B cell (primary cell): ENCODE data around the gene NDUFS3. TPM values are rescaled to one million over a fixed set of nuclear protein-coding genes. Genes with fewer than 3 reads are reported as not detected.
A peak's percentile ranks its signal among the peaks of the same experiment; 100 is the strongest.

ENCODE experiments used
- ATAC-seq: fragments of 200-7000 bp; cut with Tn5 transposase; one replicate; pipeline ENCODE4 v1.10.0; 2021; ENCODE audit warnings: low read depth, mild to moderate bottlenecking, moderate number of reproducible peaks, moderate library complexity
- CTCF ChIA-PET: fragments of 350-600 bp; sonication (Branson Sonifier 250); formaldehyde crosslinking; loops from one replicate; lab custom pipeline; 2021; ENCODE audit warnings: antibody characterized with exemption, inconsistent platforms; lab: Charles Lee
- POLR2A ChIA-PET: fragments of 350-600 bp; sonication (Branson Sonifier 250); formaldehyde crosslinking; loops from one replicate; lab custom pipeline; 2021; ENCODE audit warnings: antibody characterized with exemption; lab: Charles Lee
- DNase-seq: peaks from one replicate; pipeline ENCODE4 v3.0.0; 2013
- H2AFZ ChIP-seq: 2 replicates; pipeline ENCODE4 v1.6.1; 2012; ENCODE audit warnings: mild to moderate bottlenecking, low read depth, low read length; ENCODE audit not compliant: insufficient read depth, poor library complexity, severe bottlenecking
- H3K27ac ChIP-seq, 2 donors: 1 replicate in 1 of 2; 2 replicates in 1 of 2; pipeline ENCODE4 v1.5.1; 2012 to 2013; ENCODE audit warnings: low read length in 2 of 2, mild to moderate bottlenecking in 2 of 2, moderate library complexity in 1 of 2
- H3K27me3 ChIP-seq, 4 experiments: fragments of 200-600 bp in 1 of 4; sonication (generic) in 1 of 4; replicated peaks in 1 of 4; 1 replicate in 2 of 4; 2 replicates in 2 of 4; pipeline versions ENCODE4 v1.6.1 to v1.7.0; 2013 to 2016; ENCODE audit warnings: low read length in 3 of 4, mild to moderate bottlenecking in 2 of 4, mixed read lengths in 1 of 4, moderate library complexity in 1 of 4; ENCODE audit not compliant: insufficient read depth in 4 of 4, control insufficient read depth in 3 of 4; ENCODE audit errors: control extremely low read depth in 1 of 4
- H3K36me3 ChIP-seq, 2 experiments: replicated peaks in 1 of 2; 1 replicate in 1 of 2; 2 replicates in 1 of 2; pipeline versions ENCODE4 v1.6.1 to v1.7.1; 2013; ENCODE audit warnings: low read length in 1 of 2; ENCODE audit not compliant: insufficient read depth in 2 of 2, control insufficient read depth in 1 of 2; ENCODE audit errors: control extremely low read depth in 1 of 2, extremely low read depth in 1 of 2
- H3K4me1 ChIP-seq, 2 donors: fragments of 200-600 bp in 1 of 2; sonication (generic) in 1 of 2; 1 replicate in 1 of 2; 2 replicates in 1 of 2; pipeline versions ENCODE4 v1.5.1 to v1.6.1; 2013 to 2017; ENCODE audit warnings: low read length in 2 of 2; ENCODE audit not compliant: control insufficient read depth in 2 of 2, insufficient read depth in 2 of 2
- H3K4me2 ChIP-seq: replicated peaks from 2 replicates; pipeline ENCODE3; 2012; ENCODE audit warnings: mild to moderate bottlenecking, low read depth, low read length; ENCODE audit not compliant: poor library complexity, severe bottlenecking
- H3K4me3 ChIP-seq, 5 experiments: fragments of 200-600 bp in 1 of 5; sonication (generic) in 1 of 5; 1 replicate in 3 of 5; 2 replicates in 2 of 5; pipeline versions ENCODE4 v1.5.1 to v1.7.0; 2011 to 2016; ENCODE audit warnings: low read length in 4 of 5, mild to moderate bottlenecking in 4 of 5, low read depth in 2 of 5, control low read depth in 1 of 5, moderate library complexity in 1 of 5; ENCODE audit not compliant: insufficient read depth in 1 of 5; ENCODE audit errors: control extremely low read depth in 1 of 5, extremely low read depth in 1 of 5
- H3K79me2 ChIP-seq: fragments of 200-600 bp; sonication (generic); one replicate; pipeline ENCODE4 v1.6.0; 2016; ENCODE audit warnings: low read length; ENCODE audit not compliant: control insufficient read depth, insufficient read depth
- H3K9ac ChIP-seq: fragments of 200-600 bp; sonication (generic); 2 replicates; pipeline ENCODE4 v1.6.1; 2017; ENCODE audit warnings: mild to moderate bottlenecking, low read length, moderate library complexity
- H3K9me3 ChIP-seq, 3 donors: one replicate each; pipeline versions ENCODE4 v1.6.1 to v1.7.1; 2013; ENCODE audit warnings: low read length in 2 of 3; ENCODE audit not compliant: control insufficient read depth in 2 of 3, insufficient read depth in 1 of 3; ENCODE audit errors: control extremely low read depth in 1 of 3
- H4K20me1 ChIP-seq: 2 replicates; pipeline ENCODE4 v1.6.0; 2012; ENCODE audit warnings: mild to moderate bottlenecking, low read length; ENCODE audit not compliant: insufficient read depth, control insufficient read depth, poor library complexity, severe bottlenecking
- H3K27ac Mint-ChIP-seq: one replicate; pipeline ENCODE4 v1.8.0; 2021; ENCODE audit warnings: mixed read lengths
- H3K27me3 Mint-ChIP-seq: one replicate; pipeline ENCODE4 v1.8.0; 2021; ENCODE audit warnings: mixed read lengths
- H3K4me1 Mint-ChIP-seq: one replicate; pipeline ENCODE4 v1.8.0; 2021; ENCODE audit warnings: mixed read lengths
- H3K4me3 Mint-ChIP-seq: one replicate; pipeline ENCODE4 v1.8.0; 2021; ENCODE audit warnings: mixed read lengths
- H3K9me3 Mint-ChIP-seq: one replicate; pipeline ENCODE4 v1.8.0; 2022; ENCODE audit warnings: mixed read lengths; ENCODE audit not compliant: insufficient read depth
- CTCF ChIP-seq: fragments of 200-600 bp; IDR thresholded peaks from one replicate; pipeline ENCODE4 v1.8.0; 2022; ENCODE audit warnings: antibody characterized with exemption, mild to moderate bottlenecking
- EZH2 ChIP-seq: IDR thresholded peaks from 2 replicates; pipeline ENCODE4 v1.6.1; 2012; ENCODE audit warnings: borderline replicate concordance, low read depth, mild to moderate bottlenecking, moderate library complexity, low read length; ENCODE audit not compliant: insufficient read depth, poor library complexity, severe bottlenecking
- WGBS: methylation state at CpG from one replicate; pipeline ENCODE4 v1.1.5; 2013; ENCODE audit warnings: missing lambda C conversion rate; ENCODE audit not compliant: insufficient coverage; 5-methylcytosine and 5-hydroxymethylcytosine counted together
- intact Hi-C: fragments of 100-400 bp; cut with micrococcal nuclease; formaldehyde crosslinking; loops from one replicate; pipeline ENCODE4 v1.10.0; 2022
- polyA plus RNA-seq: library from polyadenylated mRNA; depleted of rRNA; stranded (reverse); fragments of >200 nt; gene quantifications from 2 replicates; pipeline ENCODE4 v1.2.3, GENCODE V29; 2012
- total RNA-seq, 2 donors: library from RNA; stranded (reverse); fragments of 120-200 nt in 1 of 2; gene quantifications; 1 replicate in 1 of 2; 2 replicates in 1 of 2; pipeline versions ENCODE4 v1.2.3 to v1.2.4, GENCODE V29; 2013 to 2022

The NDUFS3 gene
- total and polyA plus RNA-seq, 2 donors (not counting 1 experiment from before 2014, with no cell fraction given): 78.5 to 79.5 TPM

GRCh38 chr11:47566149-47566698 is 12.7 kb upstream of the NDUFS3 start:
- no peaks in the 10 kb centered on the region for H3K27me3 Mint-ChIP-seq
- Histone ChIP-seq H3K36me3 (peaks cover 0 to 14% of the 10 kb centered on the region in 2 experiments), H3K4me2 (peak overlapping the region; percentile 99), H3K4me3 (peak overlapping the region; percentile 59 to 90 (median 83)), H2AFZ (peak overlapping the region; percentile 99), H3K9ac (peak overlapping the region; percentile 97), H3K27me3 (no peaks in the 10 kb centered on the region), H3K9me3 (no peaks in the 10 kb centered on the region), H3K79me2 (peaks cover 66% of the 10 kb centered on the region), H3K4me1 (peaks cover 8 to 17% of the 10 kb centered on the region in 2 donors), H4K20me1 (no peaks in the 10 kb centered on the region), H3K27ac (peak overlapping the region; percentile 48 to 89)
- H3K4me1 Mint-ChIP-seq: peaks cover 20% of the 10 kb centered on the region
- POLR2A ChIA-PET: interaction anchor here (0.6 to 1.9 kb wide), 8 partner anchors 10 to 465 kb away, joined by 4 to 18 read pairs (median 5); partner anchors contain the start of genes DDB2, KBTBD4 and NDUFS3
- H3K9me3 Mint-ChIP-seq: no peaks in the 10 kb centered on the region
- CTCF ChIA-PET: interaction anchor here (0.7 to 2.5 kb wide), 3 partner anchors 12 to 988 kb away, joined by 3 to 19 read pairs (median 7); partner anchors contain the start of genes CELF1 and KBTBD4
- H3K4me3 Mint-ChIP-seq: peak overlapping the region; percentile 85
- TF ChIP-seq EZH2 (no peak), CTCF (no peak)
- WGBS: 12% methylated on average over 14 of the region's 17 CpGs
- peak overlapping the region; percentile 82 for H3K27ac Mint-ChIP-seq
- ATAC-seq: no peak
- intact Hi-C loops: no loop called here
- DNase-seq: no peak

GRCh38 chr11:47569646-47570045 is 9.2 kb upstream of the NDUFS3 start:
- Histone ChIP-seq H3K36me3 (peaks cover 0 to 47% of the 10 kb centered on the region in 2 experiments), H3K4me2 (no peak overlapping the region), H3K27me3 (no peaks in the 10 kb centered on the region), H3K27ac (no peak overlapping the region), H3K4me1 (peaks cover 8 to 14% of the 10 kb centered on the region in 2 donors), H4K20me1 (no peaks in the 10 kb centered on the region), H2AFZ (no peak overlapping the region), H3K4me3 (no peak overlapping the region), H3K9ac (no peak overlapping the region), H3K9me3 (no peaks in the 10 kb centered on the region), H3K79me2 (peaks cover 60% of the 10 kb centered on the region)
- H3K27me3 Mint-ChIP-seq: no peaks in the 10 kb centered on the region
- TF ChIP-seq CTCF (no peak), EZH2 (no peak)
- H3K4me3 Mint-ChIP-seq: no peak overlapping the region
- POLR2A ChIA-PET: interaction anchor here (0.6 to 1.3 kb wide), 2 partner anchors 9 to 56 kb away, joined by 3 to 6 read pairs; partner anchors contain the start of genes KBTBD4 and NDUFS3
- WGBS: 98% methylated on average over 6 of the region's 7 CpGs
- no peak overlapping the region for H3K27ac Mint-ChIP-seq
- DNase-seq: no peak
- ATAC-seq: no peak
- no peaks in the 10 kb centered on the region for H3K9me3 Mint-ChIP-seq
- intact Hi-C loops: no loop called here
- peaks cover 18% of the 10 kb centered on the region for H3K4me1 Mint-ChIP-seq
- CTCF ChIA-PET: no interaction called here
